ENCODE measurements around the gene LY6G5B.
A peak's percentile ranks its signal among the peaks of the same experiment; 100 is the strongest.
"Not testable (repeated sequence)": the region's sequence is repeated elsewhere in the genome, so short reads cannot be mapped to it uniquely, and the experiment has no call there.

Gene LY6G5B

DNA sequence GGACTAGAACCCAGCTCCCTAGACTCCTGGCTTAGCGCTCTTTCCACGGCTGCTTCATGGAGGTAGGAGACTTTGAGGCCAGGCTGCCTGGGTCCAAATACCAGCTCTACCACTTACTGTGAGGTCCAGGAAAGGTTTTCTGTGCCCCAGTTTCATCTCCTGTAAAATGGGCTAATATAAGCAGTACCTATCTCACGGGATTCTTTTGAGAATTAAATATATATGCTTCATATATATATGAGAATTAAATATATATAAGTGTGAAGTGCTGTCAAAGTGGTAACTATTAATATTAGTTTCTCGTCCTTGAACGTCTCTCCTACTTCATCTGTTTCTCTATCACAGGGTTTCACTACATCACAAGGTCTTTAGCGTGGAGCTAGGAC, 21.3 kb downstream of the LY6G5B start:
- DNase-seq (ENCODE audit: low read depth), result no peak

DNA sequence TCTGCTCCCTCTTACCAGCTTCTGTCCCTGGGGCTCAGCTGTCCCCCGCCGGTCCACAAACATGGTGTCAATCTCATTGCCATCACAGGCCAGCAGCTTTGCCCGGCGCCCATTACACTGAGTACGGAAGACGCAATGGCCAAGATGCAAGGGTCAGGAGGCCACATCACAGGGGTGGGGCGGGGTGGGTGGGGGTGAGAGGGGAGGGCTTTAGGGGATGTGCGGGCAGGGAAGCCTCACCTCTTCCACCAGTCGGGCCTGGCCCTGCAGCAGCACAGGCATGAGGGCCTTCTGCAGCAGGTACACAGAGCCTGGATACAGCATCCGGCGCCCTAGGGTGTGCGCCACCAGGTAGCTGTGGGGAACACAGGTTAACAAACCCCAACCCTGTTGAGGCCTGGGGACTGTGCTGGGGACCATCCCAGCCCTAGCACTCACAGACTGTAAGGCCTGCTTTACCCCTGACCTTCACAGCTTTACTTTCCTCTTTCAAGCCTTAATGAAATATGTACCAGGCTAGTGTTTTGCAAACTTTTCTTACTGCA, 21.9 kb downstream of the LY6G5B start:
- no peak for DNase-seq (ENCODE audit: low read depth)

DNA sequence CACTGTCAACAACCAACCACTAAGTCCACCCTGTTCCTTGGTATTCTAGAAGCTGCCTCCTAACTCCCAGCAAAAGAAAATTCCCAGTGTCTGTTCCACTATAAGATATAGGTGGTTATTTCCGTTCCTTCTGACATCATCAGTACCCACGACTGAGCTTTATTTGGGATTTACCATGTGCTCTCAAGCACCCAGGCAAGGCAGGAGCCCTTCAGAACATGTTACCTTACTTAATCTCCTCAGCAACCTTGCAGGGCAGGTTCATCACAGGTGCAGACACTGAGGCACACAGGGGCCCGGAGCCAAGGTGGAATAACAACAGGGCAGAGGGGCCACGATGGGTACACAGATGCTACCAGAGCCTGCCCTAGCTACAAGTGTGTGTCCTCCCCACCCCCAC, 22.6 kb downstream of the LY6G5B start:
- no peak for DNase-seq (ENCODE audit: low read depth)

DNA sequence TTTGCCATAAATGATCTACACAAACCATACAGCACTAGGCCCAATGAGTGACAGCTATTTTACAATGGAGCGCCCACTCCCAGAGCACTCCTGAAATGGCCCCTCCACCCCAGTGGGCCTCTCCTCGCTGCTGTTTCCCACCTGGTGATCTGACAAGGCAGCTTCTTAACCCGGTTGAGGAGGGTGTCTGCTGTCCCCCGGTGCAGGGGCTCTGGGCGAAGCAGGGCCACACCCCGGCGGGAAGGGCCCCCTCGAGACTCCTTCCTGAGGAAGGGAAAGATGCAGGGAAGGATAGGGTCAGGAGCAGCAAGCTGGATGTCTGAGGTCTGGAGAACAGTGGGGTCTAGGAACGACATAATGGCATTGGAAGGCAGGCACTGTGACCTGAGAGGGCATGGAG, 23.1 kb downstream of the LY6G5B start:
- DNase-seq (ENCODE audit: low read depth), result no peak

DNA sequence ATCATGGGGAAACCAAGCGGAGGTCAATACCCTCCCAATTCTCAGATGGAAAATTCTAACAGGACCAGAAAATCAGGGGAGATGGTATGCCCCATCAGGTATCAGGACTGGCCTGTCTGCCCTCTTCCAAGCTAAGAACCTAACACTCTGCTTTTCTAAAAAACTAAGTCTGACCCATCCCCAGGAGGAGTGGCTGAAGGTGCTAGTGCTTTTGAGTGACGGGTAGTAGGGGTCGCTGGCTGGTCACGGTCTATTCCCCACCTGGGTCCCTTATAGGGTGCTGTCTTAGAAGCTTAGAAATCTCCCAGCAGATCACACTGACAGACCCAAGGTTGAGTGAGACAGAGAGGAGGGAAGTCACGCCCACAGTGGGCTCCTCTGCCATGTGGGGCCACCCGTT, 23.8 kb downstream of the LY6G5B start:
- no peak for DNase-seq (ENCODE audit: low read depth)

DNA sequence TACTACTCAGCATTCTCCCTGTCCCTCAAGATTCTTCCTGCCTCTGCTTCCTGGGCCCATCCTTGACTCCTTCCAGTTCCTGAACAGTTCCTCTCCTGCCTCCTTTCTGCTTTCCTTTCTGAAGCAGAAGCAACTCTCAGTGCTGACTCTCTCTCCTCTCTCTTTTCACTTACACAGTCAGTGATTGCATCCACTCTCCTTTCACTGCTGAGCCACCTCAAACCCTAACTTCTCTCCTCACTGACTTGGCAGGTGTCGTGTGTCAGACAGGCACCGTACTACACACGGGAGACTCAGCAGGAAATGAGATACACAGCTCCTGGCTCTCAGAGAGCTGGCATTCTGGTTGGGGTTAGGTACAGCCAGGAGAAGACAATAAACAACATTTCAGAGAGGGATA, 27.8 kb downstream of the LY6G5B start:
- no peak for DNase-seq (ENCODE audit: low read depth)

DNA sequence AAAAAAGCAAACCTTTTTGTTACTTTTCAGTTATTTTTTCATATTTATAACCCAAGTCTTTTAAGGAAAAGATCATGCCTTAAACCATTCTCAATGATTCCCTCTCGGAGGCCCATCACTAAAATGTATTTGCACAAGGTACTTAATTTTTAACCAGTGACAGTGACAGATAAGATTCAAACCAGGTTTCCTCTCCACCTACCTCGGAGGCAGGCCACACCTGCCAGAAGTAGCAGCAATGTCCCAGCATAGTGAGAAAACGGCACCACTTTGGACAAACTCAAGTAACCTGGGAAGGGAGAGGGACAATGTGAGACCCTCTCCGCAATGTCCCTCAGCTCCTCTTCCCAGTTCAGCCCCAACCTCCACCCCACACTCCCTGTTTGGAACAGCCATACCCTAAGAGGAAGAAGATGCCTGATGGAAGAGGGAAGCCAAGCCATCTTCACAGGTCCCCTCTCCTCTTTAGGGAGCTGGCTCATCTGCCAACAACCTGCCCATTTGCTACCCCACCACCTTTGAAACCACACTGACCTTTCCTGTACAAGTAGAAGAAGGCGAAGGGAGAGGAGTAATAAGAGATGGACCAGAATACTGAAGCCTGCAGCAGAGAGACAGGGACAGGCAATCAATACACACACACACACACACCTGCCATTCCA, 31.1 kb downstream of the LY6G5B start:
- DNase-seq (ENCODE audit: low read depth), result no peak

DNA sequence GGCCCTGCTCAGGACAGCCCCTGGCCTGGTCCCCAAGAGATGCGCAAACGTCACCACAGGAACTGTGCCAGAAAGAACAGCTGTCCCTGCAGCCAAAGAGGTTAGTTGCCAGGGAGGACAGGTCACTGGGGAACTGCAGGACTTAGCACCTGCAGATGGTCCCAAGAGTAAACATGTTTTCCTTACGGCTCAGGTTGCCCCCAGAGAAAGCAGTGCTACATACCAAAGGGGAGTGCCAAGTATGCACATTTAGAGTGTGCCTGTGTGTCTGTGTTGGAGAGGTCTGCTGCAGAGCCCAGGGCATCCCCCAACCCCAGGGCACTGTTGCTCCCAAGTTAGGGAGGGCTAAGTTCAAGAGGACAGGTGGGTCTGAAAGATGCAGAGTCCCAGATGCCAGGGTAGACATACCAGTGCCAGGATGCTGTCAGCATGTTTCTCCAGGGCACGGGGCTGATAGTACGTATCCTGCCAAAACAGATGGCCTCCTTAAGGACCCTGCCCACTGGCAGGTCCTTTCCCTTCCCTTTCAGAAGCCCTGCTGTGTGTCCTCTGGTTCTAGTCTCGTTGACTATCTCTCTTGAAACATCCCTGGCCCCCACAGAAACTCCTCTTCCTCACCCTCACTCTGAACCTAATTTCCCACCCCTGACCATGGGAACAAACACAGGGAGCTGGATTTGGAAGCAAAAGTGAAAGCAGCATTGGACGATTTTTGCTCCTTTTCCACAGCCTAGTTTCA, 32.1 kb downstream of the LY6G5B start:
- DNase-seq (ENCODE audit: low read depth), result peak; percentile 44

DNA sequence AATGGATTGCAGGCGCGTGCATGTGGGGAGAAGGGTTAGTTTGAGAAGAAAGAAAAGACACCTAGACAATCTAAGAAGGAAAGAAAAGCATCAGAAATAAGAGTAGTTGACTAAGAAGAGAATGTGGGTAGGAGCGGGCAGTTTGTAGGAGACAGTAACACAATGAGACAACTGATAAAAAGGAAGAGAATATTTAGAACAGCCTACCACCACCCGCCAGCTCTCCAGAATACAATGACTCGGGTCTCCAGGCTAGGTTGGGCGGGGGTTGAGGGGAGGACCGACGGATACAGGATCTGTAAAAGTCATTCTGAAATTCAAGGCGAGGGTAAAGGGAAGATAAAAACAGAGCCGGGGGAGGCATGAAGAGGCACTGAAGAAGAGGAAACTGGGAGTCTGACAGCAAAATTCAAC, 32.6 kb downstream of the LY6G5B start:
- DNase-seq (ENCODE audit: low read depth), result no peak

DNA sequence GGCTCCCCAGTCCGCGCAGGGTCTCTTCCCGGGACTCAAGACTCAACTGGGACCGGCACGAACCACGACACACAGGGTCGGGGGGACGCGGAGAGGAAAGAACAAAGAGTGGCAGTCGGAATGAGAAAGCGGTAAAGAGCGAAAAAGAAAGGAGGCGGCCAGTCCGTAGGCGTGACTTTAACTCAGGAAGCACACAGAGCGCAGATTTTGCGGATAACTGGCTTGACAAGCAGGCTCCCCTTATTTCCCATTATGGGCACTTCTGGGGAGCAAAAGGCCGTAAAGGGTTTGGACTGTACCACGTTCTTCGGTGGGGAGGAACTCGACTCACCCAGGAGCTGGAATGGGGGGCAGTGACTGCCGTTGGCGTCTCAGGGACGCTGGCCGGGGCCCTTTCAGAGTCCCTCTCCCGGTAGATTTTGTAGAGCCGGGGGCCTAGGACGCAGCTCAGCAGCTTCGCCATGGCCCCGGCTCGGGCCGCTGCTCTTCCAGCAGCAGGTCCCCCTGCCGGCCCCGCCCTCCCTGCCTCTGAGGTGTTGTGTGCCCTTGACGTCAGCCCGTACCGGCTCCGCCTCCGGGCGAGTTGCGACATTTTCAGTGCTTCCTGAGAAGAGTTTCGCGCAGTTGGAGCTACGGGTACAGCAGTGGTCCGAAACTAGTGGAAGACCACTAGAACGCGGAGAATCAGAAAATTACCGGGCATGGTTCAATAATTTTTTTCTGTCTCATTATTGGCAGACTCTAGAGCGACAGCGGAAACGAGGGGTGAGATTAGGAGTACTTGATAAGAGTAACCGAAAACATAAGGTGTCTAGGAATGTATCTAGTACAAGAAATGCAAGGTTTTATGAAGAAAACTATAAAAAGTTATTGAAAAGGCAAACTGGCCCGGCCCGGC, 33.3 kb downstream of the LY6G5B start, which contains the start of gene ABHD16A:
Gene ABHD16A (minus strand): TSS at position 506 of the 898 bp plus-strand sequence. CDS start 43 bp downstream, at position 463.
- peak; percentile 98 for DNase-seq (ENCODE audit: low read depth)

DNA sequence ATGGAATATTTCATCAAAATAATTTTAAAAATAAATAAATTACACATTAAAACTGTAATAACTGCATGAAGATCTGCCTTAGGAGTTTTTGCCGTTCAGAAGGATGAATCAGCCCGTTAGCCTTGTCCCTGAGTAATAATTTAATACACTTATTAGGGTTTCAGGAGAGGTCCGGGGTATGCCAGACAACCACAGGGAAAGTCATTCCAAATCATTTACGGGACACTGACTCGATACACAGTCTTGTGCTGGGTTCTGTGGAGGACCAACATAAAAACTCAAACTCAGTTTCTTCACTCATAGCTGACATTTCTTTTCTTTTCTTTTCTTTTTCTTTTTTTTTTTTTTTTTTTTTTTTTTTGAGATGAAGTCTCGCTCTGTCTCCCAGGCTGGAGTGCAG, 36.2 kb downstream of the LY6G5B start:
- peak; percentile 47 for DNase-seq (ENCODE audit: low read depth)

DNA sequence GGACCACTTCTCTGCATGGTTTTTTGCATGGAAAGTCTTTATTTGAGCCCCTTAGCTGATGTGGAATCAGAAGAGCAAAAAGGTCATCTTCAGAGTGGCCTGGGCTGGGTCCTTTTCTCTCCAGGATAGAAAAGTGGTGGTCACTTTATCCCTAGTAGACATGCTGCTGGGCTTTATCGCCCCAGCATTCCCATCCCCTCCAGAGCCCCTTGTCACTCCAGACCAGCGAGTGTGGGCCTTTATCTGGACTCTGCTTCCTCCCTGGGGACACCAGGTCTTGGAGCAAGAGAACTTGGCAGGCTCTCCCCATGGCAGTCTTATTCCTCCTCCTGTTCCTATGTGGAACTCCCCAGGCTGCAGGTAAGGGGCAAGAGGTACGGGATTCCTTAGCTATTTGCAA, 36.8 kb downstream of the LY6G5B start, which contains the start of gene LY6G6F:
Gene LY6G6F (plus strand): TSS at position 268 of the 400 bp plus-strand sequence. CDS start 41 bp downstream, at position 309.
- DNase-seq (ENCODE audit: low read depth), result no peak

DNA sequence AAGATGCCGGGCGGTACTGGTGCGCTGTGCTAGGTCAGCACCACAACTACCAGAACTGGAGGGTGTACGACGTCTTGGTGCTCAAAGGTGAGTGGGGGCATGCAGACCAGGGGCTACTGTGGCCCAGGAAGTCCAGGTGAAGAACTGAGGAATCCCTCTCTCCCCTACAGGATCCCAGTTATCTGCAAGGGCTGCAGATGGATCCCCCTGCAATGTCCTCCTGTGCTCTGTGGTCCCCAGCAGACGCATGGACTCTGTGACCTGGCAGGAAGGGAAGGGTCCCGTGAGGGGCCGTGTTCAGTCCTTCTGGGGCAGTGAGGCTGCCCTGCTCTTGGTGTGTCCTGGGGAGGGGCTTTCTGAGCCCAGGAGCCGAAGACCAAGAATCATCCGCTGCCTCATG, 37.9 kb downstream of the LY6G5B start:
- no peak for DNase-seq (ENCODE audit: low read depth)

DNA sequence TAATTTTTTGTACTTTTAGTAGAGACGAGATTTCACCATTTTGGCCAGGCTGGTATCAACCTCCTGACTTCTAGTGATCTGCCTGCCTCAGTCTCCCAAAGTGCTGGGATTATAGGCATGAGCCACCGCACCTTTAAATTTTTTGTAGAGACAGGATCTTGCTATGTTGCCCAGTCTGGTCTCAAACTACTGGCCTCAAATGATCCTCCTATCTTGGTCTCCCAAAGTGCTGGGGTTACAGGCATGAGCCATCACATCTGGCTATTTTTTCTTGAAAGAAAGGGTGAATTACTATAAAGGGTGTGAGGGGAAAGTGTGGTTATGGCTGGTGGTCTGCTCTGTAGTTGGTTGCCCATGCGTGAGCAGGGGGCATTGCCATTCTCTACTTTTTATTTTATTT, 38.4 kb downstream of the LY6G5B start:
- DNase-seq (ENCODE audit: low read depth), result no peak

DNA sequence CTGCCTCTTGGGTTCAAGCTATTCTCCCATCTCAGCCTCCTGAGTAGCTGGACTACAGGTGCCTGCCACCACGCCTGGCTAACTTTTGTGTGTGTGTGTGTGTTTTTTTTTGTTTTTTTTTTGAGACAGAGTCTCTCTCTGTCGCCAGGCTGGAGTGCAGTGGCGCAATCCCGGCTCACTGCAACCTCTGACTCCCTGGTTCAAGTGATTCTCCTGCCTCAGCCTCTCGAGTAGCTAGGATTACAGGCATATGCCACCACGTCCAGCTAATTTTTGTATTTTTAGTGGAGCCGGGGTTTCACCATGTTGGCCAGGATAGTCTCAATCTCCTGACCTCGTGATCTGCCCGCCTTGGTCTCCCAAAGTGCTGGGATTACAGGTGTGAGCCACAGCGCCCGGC, 39.4 kb downstream of the LY6G5B start:
- DNase-seq (ENCODE audit: low read depth), result not testable (repeated sequence)

DNA sequence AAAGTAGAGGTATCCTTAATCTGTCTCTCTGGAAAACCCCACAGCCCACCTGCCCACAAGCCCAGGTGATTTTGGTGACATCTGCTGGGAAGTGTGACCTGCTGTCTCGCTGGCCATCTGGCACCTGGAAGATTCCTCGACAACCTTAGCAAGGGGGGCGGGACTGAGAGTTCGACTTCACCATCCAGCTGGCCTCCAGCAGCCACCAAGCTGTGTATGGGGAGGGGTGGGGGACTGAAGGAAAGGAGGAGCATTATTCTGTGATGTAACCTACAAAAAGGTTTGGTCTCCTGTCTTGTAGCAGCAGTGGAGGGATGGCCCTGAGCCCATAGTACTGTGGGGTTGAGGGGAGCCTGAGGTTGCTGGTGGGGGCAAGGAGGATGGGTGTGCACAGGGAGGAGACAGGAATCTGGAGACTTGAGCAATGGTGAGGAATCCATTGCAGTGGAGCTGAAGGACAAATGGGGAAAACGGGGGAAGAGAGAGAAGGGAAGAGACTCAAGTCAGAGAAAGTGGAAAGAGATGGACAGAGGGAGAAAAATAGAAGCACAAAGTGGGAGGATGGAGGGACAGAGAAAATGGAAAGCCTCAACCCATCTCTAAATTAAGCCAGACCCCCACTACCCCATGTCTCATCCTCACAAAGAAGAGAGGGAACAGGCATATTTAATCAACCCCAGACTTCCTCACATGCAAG, 40.9 kb downstream of the LY6G5B start:
- no peak for DNase-seq (ENCODE audit: low read depth)

DNA sequence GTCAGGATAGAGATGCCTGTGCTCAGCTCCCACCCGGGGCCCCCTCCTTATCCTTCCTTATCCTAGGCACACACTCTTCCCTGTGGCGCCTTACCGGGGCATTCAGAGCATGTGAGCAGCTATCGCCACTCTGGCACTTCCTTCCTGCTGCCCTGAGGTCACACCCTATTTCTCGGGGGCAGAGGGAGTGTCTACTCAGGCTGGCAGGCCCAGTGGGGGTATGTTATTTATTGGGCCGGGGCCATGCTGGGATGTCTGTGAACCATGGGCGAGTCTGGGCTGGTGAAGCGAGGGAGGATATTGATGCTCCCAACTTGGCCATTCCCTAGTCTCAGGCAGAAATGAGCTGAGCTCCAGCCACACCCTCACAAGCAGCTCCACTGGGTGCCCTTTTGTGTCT, 41.5 kb downstream of the LY6G5B start:
- no peak for DNase-seq (ENCODE audit: low read depth)

DNA sequence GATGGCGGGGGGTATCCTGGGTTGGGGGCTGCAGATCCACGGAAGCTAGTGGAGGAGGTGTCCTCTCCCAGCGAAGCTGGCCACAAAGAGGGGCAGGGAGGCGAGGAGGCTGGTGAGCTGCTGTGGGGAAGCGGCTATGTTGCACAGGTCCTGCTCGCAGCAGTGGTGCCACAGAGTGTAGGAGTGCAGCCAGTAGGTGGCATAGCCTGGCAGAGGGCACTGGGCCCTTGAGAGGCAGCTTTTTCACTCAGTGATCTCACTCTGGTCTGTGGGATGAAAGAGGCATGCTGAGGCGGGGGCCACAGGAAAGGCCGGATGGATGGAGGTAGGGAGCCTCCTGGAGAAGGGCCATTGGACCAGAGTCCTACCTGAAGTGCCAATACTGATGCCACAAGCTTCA, 42.5 kb downstream of the LY6G5B start:
- peak; percentile 8 for DNase-seq (ENCODE audit: low read depth)

DNA sequence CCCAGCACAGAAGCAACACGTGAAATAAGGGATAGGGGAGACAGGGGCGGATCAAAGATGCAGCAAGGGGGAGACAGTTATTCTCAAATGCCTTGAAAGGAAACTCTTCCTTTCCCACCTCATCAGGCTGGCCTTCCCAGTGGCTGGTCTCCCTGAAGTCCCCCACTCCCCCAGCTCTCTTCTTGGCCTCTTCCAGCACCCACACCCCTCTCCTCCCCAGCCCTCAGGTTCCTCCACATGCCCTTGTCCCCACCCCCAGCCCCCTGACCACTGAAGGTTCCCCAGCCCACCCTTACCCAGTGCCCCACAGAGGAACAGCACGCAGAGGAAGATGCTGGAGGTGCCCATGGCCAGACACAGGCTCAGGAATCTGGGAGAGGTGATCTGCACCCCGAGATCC, 43.7 kb downstream of the LY6G5B start:
- DNase-seq (ENCODE audit: low read depth), result no peak

DNA sequence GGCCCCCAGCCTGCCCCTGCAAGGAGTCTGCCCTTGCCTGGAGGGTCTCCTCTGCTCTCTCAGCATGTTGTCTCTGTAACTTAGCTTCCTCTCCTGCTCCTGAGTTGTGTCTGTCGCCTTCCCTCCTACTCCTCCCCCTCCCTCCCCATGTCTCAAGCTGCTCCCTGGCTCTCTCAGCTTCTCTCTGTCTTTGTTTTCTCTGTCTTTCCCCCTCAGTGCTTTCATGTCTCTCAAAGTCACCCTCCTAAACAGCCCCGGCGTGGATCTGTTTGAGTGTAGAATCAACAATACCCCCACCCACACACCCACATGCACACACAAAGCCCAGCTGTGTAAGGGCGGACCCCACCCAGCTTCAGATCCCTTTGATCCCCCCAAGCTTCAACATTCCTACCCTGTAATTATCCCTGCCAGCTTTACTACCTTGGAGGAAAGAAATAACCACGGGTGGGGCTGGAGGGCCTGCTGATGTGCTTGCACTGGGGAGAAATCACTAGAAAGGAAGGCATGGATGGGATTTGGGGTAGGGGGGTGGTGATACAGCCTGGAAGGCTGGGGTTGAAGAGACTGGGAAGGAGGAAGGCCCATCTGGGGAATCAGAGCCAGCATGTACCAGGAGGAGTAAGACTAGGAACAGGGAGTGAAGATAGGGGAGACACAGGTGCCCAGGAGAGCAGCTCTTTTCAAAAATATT, 44.4 kb downstream of the LY6G5B start:
- no peak for DNase-seq (ENCODE audit: low read depth)

Measured in EH (cell line).